Measurements from ENCODE around the gene ZNF292.
A peak's percentile ranks its signal among the peaks of the same experiment; 100 is the strongest.
"Not testable (repeated sequence)": the region's sequence is repeated elsewhere in the genome, so short reads cannot be mapped to it uniquely, and the experiment has no call there.

The ZNF292 gene

DNA sequence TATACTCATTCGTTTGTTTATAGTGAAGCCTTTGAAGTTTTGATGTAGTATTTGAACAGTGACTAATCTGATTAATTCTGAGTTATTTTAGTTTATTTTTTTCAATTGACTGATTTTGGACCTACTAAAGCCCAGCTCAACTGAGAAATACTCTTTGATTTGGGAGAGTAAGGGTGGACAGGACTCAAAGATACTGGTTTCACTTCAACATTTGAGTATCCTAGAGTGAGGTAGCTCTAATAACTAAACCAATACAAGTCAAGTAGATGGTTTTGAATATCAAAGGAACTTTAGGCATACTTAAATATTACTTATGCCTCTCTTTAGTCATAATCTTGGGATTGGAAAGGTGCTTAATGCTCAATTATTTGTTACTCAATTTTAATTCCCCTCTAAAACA lies 65.6 kb downstream of the ZNF292 start:
- no peak for DNase-seq

DNA sequence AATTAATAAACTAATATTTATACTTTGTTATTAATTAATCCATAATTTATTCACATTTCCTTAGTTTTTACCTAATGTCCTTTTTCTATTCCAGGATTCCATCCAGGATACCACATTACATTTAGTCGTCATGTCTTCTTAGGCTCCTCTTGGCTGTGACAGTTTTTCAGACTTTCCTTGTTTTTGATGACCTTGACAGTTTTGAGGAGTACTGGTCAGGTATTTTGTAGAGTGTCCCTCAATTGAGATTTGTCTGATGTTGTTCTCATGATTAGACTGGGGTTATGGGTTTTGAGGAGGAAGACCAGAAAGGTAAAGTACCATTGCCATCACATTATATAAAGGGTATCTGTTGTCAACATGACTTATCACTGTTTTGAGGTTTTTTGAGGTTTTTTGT lies 67.3 kb downstream of the ZNF292 start:
- no peak for DNase-seq

DNA sequence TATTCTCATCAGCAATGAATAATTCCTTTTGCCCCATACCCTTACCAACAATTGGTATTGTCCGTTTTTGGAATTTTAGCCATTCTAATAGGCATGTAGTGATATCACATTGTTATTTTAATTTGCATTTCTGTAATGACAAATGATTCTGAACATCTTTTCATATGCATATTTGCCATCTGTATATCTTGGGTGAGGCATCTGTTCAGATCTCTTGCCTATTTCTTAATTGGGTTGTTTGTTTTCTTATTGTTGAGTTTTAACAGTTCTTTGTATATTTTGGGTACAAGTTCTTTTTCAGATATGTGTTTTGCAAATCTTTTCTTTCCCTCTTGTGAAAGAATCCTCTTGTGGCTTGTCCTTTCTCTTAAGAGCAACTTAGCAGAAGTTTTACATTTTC lies 69.6 kb downstream of the ZNF292 start:
- DNase-seq, result no peak

DNA sequence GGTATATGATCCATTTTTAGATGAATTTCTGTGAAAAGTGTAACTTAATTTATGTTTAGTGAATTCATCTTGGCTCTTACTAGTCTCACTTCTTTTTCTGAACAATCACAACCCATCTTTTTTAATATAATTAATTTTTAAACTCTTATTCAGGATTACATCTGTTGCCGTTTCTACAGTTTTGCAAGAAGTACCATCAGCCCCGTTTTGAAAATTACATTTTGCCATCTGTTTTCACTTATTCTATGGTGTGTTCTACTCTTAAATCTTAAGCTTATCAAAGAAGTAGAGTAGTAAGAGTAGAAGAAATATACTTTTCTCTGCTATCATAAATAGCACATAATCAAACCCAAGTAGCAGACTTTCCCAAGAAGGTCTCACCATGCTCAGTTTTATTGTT lies 70.1 kb downstream of the ZNF292 start:
- DNase-seq, result no peak

DNA sequence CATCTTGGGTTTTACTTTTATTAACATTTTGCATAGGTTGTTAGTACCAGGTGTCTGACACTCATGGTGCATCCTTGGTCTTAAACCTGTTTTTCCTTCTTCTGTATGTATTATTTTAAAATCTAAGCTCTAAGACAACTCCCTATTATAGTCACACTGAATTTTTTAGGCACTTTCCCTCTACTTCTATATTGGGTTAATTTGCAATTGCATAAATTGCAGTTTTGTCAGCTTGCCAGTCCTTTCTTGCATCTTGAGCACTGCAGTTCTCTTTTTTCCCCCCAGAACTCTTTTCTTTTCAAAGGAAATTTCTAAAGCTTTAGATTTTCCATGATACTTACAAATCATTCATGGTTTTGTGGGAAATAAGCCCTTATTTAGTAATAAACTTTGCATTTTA lies 70.6 kb downstream of the ZNF292 start:
- no peak for DNase-seq

DNA sequence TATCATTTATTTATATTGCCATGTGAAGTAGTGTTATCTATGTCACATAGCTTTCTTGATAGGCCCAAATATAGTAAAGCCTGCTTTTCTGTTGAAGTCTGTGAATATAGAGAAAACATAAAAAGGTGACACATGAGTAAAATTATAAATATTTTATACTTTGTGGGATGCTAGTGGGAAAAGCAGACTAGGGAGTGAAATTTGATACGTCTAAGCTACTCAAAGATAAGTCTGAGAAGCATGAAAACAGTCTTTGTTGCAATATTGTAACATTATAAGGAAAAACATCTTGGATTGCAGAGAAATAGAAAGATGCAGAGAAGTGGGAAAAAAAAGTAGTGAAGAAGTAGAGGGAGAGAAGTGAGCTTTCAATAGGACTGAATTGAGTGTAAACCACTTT lies 75.4 kb downstream of the ZNF292 start:
- no peak for DNase-seq

DNA sequence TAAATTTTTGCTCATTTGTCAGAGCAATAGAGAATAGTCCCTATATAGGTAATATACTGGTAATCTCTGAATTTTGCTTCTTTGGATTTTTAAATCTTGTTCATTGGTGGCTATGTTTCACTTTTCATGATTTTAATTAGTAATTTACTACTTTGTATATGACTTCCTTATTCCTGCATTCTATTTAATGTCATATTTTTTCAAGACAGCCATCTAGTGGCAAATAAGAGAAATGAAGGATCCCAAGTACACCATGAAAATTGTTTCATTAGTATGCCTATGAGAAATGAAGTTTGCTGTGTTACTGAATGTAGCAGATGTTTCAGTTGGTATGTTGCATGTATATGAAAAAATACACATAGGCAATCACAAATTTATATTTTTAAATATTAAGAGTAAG lies 82.4 kb downstream of the ZNF292 start:
- DNase-seq, result peak in 1 of 2 experiments; percentile 1

DNA sequence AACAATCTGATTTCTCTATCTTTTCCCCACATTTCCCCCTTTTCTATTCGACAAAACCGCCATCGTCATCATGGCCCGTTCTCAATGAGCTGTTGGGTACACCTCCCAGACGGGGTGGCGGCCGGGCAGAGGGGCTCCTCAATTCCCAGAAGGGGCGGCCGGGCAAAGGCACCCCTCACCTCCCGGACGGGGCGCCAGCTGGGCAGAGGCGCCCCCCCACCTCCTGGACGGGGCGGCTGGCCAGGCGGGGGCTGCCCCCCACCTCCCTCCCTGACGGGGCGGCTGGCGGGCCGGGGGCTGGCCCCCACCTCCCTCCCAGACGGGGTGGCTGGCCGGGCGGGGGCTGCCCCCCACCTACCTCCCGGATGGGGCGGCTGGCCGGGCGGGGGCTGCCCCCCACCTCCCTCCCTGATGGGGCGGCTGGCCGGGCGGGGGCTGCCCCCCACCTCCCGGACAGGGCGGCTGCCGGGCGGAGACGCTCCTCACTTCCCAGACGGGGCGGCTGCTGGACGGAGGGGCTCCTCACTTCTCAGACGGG lies 83.8 kb downstream of the ZNF292 start:
- not testable (repeated sequence) for DNase-seq

DNA sequence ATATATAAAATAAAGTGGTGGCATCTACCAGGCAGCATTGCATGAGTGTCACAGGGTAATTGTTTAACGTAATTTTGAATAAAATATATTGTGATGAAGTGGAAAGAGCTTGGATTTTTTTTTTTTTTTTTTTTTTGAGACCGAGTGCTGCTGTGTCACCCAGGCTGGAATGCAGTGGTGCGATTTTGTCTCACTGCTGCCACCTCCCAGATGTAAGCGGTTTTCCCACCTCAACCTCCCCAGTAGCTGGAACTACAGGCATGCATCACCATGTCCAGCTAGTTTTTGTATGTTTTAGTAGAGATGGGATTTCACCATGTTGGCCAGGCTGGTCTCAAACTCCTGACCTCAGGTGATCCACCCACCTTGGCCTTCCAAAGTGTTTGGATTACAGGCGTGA lies 85.9 kb downstream of the ZNF292 start:
- no peak for DNase-seq

DNA sequence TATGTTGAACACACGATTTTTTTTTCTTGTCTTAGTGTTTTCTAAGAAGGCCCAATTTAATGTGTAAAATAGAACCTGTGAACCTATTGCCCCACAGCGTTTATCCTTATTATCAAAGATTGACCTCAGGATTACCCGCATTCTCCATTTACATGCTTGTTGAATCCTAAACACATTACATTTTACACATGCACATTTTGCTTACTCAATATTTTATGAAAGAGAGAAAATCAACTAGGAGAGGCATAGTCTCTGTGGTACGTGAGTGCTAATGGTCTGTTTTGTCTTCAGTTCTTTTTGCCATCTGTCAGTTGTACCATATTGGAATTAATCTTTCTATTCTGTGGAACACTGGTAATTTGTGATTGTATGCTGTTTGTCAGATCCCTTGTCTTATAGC lies 86.9 kb downstream of the ZNF292 start:
- DNase-seq, result no peak

DNA sequence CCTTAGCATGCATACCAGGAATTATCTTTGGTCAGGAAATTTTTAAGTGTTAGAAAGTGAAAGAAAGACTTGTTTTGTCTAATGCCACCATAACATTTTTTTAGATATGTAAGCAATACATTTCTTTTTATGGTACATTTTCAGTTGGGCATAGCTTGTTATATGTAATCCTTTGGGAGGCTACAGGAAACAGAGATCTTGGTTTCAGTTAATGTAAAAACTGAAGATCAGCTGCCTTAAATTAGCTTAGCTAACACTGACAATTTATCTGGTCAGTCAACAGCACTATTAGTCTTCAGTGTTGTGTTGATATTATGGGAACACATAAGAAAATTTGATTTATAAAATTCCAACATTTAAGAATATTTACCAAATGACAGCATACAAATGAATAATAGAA lies 88.4 kb downstream of the ZNF292 start:
- DNase-seq, result no peak

DNA sequence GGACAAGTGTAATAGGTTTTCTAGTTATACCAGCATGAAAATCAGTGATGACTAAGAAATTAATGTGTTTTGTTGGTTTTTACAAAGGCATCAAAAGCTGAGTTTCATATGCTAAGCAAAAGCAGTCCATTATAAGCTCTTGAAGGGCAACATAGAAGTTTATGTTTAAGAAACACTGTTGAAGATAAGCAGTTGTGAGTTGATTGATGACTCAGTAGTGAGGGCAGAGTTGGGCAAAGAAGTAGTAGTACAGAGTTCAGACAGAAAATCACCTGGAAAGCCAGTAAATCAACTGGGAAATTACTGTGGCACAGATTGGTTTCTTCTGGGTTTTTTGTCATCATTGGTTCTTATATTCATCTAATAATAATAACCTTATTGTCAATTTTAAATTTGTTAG lies 89.0 kb downstream of the ZNF292 start:
- DNase-seq, result no peak

DNA sequence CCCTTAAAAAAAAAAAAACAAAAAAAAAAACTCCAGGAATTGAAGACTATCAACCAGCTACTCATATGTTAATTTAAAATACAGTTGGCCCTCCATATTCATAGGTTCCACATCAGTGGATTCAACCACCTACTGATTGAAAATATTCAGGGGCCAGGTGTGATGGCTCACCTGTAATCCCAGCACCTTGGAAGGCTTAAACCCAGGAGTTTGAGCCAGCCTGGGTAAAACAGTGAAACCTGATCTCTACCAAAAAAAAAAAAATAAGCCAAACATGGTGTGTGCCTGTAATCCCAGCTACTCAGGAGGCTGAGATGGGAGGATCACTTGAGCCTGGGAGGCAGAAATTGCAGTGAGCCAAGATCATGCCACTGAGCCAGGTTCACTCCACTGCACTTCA lies 94.7 kb downstream of the ZNF292 start:
- no peak for DNase-seq

DNA sequence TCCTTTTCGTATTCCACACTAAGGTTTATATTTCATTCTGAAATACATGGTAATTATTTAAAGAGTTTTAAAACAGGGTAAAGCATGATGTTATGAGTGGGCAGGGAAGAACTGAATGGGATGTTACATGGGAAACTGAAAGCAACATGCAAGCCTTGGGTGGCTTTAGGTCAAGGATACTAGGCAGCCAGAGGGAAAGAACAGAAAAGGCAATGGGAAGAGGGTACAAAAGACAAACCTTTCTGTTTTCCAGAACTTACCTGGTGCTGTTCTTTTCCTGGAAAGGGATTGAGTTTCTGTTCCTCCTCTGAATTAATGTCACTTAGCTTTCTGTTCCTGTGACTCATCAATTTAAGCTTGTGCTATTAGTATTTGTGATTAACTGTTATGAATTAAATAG lies 95.9 kb downstream of the ZNF292 start:
- no peak for DNase-seq

DNA sequence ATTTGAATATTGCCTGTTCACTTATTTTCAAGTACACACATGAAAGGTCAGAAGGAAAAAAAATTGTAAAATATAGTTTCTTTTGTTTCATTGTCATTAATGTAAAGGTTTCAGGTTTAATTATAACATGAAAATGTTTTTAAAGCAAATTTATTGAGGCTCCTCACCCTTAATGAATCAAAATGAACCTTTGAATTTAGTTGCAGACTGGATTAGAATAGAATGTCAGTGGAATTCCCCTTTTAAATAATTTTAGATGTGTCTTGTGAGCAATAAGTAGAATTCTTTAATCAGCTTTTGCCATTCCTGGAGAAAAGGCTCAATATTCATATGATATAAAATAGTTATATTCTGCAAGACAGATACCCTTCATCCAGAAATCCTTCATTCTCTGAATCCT lies 96.4 kb downstream of the ZNF292 start:
- no peak for DNase-seq

DNA sequence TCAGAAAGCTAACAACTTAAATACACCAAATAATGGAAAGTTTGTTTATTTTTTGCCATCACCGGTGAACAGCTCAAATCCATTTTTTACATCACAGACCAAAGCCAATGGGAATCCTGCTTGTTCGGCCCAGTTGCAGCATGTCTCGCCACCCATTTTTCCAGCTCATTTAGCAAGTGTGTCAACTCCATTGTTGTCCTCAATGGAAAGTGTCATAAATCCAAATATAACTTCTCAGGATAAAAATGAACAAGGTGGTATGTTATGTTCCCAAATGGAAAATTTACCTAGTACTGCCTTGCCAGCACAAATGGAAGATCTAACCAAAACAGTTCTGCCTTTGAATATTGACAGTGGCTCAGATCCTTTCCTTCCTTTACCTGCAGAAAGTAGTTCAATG lies 101.7 kb downstream of the ZNF292 start:
- no peak for DNase-seq

DNA sequence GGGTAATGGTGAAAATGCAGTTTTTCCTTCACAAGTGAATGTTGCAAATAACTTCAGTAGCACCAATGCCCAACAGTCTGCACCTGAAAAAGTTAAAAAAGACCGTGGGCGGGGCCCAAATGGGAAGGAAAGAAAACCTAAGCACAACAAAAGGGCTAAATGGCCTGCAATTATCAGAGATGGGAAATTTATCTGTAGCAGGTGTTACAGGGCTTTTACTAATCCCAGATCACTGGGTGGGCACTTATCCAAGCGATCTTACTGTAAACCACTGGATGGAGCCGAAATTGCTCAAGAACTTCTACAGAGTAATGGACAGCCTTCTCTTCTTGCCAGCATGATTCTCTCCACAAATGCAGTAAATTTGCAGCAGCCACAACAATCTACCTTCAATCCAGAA lies 102.2 kb downstream of the ZNF292 start:
- DNase-seq, result peak in 1 of 2 experiments; percentile 17

DNA sequence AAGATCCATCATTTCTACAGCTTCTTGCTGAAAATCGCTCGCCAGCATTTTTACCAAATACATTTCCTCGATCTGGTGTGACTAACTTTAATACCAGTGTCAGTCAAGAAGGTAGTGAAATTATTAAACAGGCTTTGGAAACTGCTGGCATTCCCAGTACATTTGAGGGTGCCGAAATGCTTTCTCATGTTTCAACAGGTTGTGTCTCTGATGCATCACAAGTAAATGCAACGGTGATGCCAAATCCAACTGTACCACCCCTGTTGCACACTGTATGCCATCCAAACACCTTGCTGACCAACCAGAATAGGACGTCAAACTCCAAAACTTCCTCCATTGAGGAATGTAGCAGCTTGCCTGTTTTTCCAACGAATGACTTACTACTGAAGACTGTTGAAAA lies 102.6 kb downstream of the ZNF292 start:
- no peak for DNase-seq

DNA sequence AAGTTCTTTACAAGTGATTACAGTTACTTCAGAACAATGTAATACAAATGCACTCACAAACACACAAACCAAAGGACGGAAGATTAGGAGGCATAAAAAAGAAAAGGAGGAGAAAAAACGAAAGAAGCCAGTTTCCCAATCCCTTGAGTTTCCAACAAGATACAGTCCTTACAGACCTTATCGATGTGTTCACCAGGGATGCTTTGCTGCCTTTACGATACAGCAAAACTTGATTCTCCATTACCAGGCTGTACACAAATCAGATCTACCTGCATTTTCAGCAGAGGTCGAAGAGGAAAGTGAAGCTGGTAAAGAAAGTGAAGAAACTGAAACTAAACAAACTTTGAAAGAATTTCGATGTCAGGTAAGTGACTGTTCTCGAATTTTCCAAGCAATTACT lies 104.4 kb downstream of the ZNF292 start:
- no peak for DNase-seq

DNA sequence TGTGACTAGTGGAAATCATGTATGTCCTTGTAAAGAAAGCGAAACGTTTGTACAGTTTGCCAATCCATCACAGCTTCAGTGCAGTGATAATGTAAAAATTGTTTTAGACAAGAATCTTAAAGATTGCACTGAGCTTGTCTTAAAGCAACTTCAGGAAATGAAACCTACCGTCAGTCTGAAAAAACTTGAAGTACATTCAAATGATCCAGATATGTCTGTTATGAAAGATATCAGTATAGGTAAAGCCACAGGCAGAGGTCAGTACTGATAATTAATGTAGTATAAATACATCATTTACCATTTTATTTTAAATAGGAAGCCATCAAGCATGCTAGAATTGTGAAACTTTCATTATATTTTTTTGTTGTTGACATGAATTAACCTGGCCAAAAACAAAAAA lies 106.2 kb downstream of the ZNF292 start:
- no peak for DNase-seq

DNA sequence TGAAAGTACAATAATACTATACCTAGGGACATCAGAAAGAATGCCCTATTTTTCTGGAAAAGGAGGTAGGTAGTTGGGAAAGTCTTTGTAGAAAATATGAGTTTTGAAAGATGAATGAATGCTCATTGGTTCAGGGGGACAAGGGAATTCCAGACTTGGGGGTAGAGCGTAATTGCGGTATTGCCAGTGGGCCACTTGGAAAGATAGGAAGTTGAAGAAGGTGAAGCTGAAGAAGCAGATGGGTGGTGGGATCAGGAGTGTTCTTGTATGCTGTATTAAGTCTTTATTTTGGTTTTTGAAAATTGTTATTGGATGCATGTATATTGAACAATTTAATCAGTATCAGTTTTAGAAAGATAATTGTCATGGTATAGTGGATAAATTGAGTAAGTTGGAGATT lies 109.1 kb downstream of the ZNF292 start:
- no peak for DNase-seq

DNA sequence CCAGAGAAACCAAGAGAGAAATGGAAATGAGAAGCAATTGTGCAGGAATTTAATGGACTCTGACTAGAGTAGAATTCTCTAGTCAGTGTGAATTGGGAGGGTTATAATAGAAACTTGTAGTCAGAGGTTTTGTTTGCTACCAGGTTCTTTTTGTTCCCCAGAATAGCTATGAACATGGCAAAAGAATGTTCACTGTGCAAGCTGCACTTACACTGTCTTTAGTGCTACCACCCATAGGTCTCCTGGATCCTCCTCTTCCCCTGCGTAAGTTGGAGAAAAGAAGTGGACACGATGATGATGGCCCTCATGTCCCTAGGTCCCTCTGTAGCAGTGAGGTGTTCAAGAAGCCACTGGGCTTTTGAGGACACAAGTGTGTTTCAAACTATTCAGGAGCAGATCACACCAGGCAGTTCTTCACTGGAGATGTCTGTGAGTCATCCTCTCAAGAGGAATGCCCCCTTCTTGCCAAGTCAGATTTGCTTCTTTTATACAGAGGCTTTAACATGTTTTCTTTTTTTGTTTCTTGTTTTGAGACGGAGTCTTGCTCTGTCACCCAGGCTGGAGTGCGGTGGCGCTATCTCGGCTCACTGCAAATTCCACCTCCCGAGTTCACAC lies 119.4 kb downstream of the ZNF292 start:
- no peak for DNase-seq

DNA sequence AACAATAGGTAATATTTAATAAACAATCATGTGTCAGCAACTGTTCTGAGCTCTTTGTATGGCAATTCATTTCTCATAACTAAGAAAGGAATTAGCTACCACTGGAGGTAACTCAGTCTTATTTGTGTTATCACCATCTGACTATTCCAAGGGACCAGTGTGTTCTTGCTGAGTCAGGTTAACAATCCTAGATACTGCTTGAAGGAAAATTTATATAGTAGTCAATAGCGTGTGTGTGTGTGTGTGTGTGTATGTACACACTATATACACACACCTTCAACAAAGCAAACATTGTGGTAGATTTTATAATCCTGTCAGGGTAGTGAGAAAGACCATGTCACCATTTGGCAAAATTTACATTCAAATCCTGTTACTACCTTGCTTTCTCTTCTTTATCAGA lies 121.3 kb downstream of the ZNF292 start:
- no peak for DNase-seq

DNA sequence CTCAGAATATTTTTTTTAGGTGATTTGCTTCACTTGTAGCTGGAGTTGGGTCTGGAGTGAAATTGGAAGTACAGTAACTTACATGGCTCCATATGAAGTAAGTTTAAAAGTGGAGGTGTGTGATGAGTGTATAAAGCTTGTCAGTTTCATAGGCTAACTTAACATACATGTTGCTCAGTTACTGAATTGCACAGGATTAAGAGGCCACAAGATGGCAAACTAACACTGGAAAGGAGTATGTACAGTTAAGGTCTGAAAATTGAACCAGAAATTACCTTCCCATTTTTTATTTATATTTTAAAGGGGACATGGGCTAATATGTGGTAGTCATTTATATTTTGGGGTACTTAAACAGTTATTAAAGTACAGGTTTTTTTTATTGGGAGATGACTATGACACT lies 121.8 kb downstream of the ZNF292 start:
- DNase-seq, result peak; percentile 20 to 31

DNA sequence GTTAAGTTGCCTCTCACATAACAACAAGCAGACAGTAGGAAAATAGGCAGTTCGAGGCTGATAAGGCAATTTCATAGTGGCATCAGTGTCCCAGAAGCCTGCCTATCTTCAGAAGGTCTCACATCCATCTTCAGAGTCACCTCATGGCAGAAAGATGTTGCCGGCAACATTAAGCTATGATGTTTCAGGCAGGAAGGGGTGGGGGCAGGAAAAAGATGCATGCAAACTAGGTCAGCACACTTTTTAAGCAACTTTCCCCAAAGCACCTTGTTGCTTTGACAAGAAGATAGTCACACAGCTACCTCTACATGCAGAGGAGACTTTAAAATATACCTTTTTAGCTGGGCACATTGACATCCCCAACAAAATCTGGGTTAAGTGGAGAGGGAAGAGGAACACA lies 123.8 kb downstream of the ZNF292 start:
- no peak for DNase-seq

DNA sequence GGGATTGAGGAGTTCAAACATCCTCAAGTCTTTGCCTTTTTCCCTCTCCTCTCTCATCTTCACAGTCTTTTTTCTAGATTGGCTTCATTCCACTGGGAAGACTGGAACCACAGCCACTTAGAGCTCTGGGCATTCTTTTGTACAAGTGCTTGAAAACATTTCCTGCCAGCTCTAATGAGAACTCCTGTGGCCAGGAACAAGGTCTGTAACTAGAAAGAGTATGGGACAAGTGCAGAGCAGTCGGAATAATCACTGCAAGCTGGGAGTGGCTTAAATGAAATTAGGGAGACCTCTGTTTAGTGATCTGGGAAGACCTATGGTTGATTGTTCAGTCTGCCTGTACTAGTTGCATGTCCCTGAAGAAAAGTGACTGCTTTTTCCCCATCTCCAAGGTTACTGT lies 126.1 kb downstream of the ZNF292 start:
- no peak for DNase-seq

Measured in NCI-H2081 (cell line).